PC-9 (cell line): Measurements from ENCODE around the gene HEPACAM2.

Experiments
- CTCF ChIP-seq: fragments of 200-600 bp; sonication (generic); conservative IDR thresholded peaks from 2 replicates; pipeline ENCODE4 v1.6.1; 2017; ENCODE audit warnings: mixed run types, antibody characterized with exemption, mild to moderate bottlenecking, moderate library complexity
- EZH2 ChIP-seq: fragments of 200-600 bp; sonication (generic); IDR thresholded peaks from 2 replicates; pipeline ENCODE4 v1.8.0; 2017; ENCODE audit warnings: antibody characterized with exemption, low read depth

- TF ChIP-seq CTCF (no peak), EZH2 (no peak)
Observed at GRCh38 chr7:93211228-93211818, 14.9 kb downstream of the HEPACAM2 start.
